DMS 273 treated with DMSO at 0.1 percent for 48 hours (cell line): Measurements from ENCODE around the gene TNS2.

Source experiments
- DNase-seq: peaks from one replicate; lab custom pipeline; 2025; lab: John Stamatoyannopoulos, UW

TNS2 gene

GRCh38 chr12:53068811-53069585 lies 19.1 kb downstream of the TNS2 start:
- DNase-seq = no peak

GRCh38 chr12:53069621-53070410 lies 20.0 kb downstream of the TNS2 start:
- DNase-seq = no peak

- no peak for DNase-seq
These were observed 21.1 kb downstream of the TNS2 start for GRCh38 chr12:53070877-53071492.

GRCh38 chr12:53071591-53072551 lies 22.0 kb downstream of the TNS2 start:
- DNase-seq = no peak

GRCh38 chr12:53073881-53074280 lies 24.0 kb downstream of the TNS2 start:
- no peak for DNase-seq

GRCh38 chr12:53074283-53074998 lies 24.6 kb downstream of the TNS2 start:
- DNase-seq = no peak

GRCh38 chr12:53074999-53075370 lies 25.1 kb downstream of the TNS2 start:
- no peak for DNase-seq

- no peak for DNase-seq
These were observed 26.6 kb downstream of the TNS2 start for GRCh38 chr12:53076461-53076860.

- DNase-seq = no peak
These were observed 27.2 kb downstream of the TNS2 start for GRCh38 chr12:53077030-53077429.

GRCh38 chr12:53078425-53079225 lies 28.8 kb downstream of the TNS2 start:
- no peak for DNase-seq

- peak; percentile 83 for DNase-seq
These were observed 29.6 kb downstream of the TNS2 start, which contains the start of gene SPRYD3 for GRCh38 chr12:53079226-53080117. Gene SPRYD3 (minus strand): TSS chr12:53079390. CDS start chr12:53079333, 57 bp downstream.

GRCh38 chr12:53082637-53083175 lies 32.8 kb downstream of the TNS2 start:
- DNase-seq = no peak

- DNase-seq = no peak
These were observed 36.5 kb downstream of the TNS2 start for GRCh38 chr12:53086361-53086760.

GRCh38 chr12:53090105-53090504 lies 40.2 kb downstream of the TNS2 start:
- DNase-seq = no peak

GRCh38 chr12:53090554-53090953 lies 40.7 kb downstream of the TNS2 start:
- no peak for DNase-seq

GRCh38 chr12:53091756-53092155 lies 41.9 kb downstream of the TNS2 start:
- DNase-seq = no peak

- no peak for DNase-seq
These were observed 44.0 kb downstream of the TNS2 start for GRCh38 chr12:53093777-53094393.

- no peak for DNase-seq
These were observed 44.5 kb downstream of the TNS2 start for GRCh38 chr12:53094394-53094787.
